Esophagus squamous epithelium (tissue), 4 donors: ENCODE measurements around the gene NFX1.

Experiments
- CTCF ChIP-seq, 6 experiments: fragments of 450-650 bp in 4 of 6; fragments of 200-600 bp in 2 of 6; sonication (generic) in 2 of 6; IDR thresholded peaks; one replicate each; pipeline ENCODE4 v1.5.1; 2016 to 2019; ENCODE audit warnings: antibody characterized with exemption in 6 of 6, mild to moderate bottlenecking in 4 of 6, moderate library complexity in 4 of 6
- POLR2A ChIP-seq, 4 donors: fragments of 450-650 bp; IDR thresholded peaks; one replicate each; pipeline ENCODE4 v1.6.1; 2017; ENCODE audit warnings: antibody characterized with exemption in 4 of 4, mild to moderate bottlenecking in 4 of 4, moderate library complexity in 3 of 4

- TF ChIP-seq CTCF (IDR thresholded peaks at IDR 0.05) (no peak), POLR2A (IDR thresholded peaks at IDR 0.05) (no peak)
These were observed 127.8 kb downstream of the NFX1 start for GRCh38 chr9:33418090-33418489.
